ENCODE measurements around the gene HMCN2.

DNA sequence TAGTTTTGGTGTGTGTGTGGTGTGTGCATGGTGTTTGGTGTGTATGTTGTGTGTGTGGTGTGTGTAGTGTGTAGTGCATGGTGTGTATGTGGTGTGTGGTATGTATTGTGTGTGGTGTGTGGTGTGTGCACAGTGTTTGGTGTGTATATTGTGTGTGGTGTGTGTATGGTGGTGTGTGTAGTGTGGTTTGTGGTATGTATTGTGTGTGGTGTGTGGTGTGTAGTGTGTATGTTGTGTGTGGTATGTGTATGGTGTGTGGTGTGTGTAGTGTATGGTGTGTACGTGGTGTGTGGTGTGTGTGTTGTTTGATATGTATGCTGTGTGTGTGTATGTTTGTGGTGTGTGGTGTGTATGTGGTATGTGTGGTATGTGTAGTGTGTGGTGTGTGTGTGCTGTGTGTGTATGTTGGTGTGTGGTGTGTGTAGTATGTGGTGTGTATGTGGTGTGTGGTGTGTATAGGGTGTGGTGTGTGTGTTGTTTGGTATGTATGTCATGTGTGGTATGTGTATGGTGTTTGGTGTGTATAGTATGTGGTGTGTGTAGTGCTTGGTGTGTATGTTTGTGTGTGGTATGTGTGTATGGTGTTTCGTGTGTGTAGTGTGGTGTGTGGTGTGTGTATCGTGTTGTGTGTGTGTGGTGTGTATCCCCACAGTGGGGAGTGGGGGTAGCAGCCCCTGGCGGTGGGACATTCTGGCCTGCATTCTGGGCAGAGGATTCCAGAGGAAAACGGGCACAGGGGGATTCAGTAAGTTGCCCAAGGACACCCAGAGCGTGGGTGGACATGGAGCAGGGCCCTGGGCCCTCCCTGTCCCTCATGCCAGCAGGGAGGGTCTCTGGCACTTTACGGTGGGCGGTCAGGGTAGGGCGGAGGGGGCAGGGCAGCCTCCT is 79.7 kb downstream of the HMCN2 start:
- TF ChIP-seq, protein P1, sequence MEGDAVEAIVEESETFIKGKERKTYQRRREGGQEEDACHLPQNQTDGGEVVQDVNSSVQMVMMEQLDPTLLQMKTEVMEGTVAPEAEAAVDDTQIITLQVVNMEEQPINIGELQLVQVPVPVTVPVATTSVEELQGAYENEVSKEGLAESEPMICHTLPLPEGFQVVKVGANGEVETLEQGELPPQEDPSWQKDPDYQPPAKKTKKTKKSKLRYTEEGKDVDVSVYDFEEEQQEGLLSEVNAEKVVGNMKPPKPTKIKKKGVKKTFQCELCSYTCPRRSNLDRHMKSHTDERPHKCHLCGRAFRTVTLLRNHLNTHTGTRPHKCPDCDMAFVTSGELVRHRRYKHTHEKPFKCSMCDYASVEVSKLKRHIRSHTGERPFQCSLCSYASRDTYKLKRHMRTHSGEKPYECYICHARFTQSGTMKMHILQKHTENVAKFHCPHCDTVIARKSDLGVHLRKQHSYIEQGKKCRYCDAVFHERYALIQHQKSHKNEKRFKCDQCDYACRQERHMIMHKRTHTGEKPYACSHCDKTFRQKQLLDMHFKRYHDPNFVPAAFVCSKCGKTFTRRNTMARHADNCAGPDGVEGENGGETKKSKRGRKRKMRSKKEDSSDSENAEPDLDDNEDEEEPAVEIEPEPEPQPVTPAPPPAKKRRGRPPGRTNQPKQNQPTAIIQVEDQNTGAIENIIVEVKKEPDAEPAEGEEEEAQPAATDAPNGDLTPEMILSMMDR (conservative IDR thresholded peaks at IDR 0.05): no peak
- TF ChIP-seq ZFX (IDR thresholded peaks at IDR 0.05): no peak
